ENCODE results near the gene UBR4. TPM values are rescaled to one million over a fixed set of nuclear protein-coding genes. Genes with fewer than 3 reads are reported as not detected.
A peak's percentile ranks its signal among the peaks of the same experiment; 100 is the strongest.

The UBR4 gene
- total RNA-seq, 1 experiment from 2014 or later, result 131 TPM

- no peak overlapping the region; a peak in 1 of 5 replicates for H3K4me3 Mint-ChIP-seq
- H3K27ac ChIP-seq (ENCODE audit: insufficient read length, low read depth, low read length), result no peak overlapping the region
- H3K27me3 ChIP-seq (ENCODE audit: insufficient read depth, low read length), result no peaks in the 10 kb centered on the region
- no peak overlapping the region for H3K18ac ChIP-seq (ENCODE audit: insufficient read length, low read depth, low read length)
- H3K9me3 Mint-ChIP-seq, result no peaks in the 10 kb centered on the region
- no CpG with 5 or more reads among the region's 5 CpGs for WGBS (ENCODE audit: extremely low coverage, insufficient read length, low lambda C conversion rate)
- H3K4me1 ChIP-seq (ENCODE audit: insufficient read depth, low read length), result no peaks in the 10 kb centered on the region
- no peak overlapping the region for H2AK5ac ChIP-seq (ENCODE audit: insufficient read length, low read length)
- no peak overlapping the region for H3K14ac ChIP-seq (ENCODE audit: insufficient read depth, low read length)
- no peak overlapping the region for H3K4ac ChIP-seq (ENCODE audit: low read depth, low read length)
- no peak for TF ChIP-seq CTCF (conservative IDR thresholded peaks at IDR 0.05)
- H3K27me3 Mint-ChIP-seq (ENCODE audit: low read depth), result no peaks in the 10 kb centered on the region
- no peaks in the 10 kb centered on the region for H3K79me1 ChIP-seq (ENCODE audit: insufficient read depth, low read depth, low read length, poor library complexity, severe bottlenecking)
- no peak overlapping the region for H3K4me2 ChIP-seq (ENCODE audit: insufficient read depth, insufficient read length, low read length)
- no peak overlapping the region for H3T11ph ChIP-seq (ENCODE audit: low read length)
- H2BK15ac ChIP-seq (ENCODE audit: low read depth, low read length), result no peak overlapping the region
- no peak overlapping the region for H4K91ac ChIP-seq (ENCODE audit: insufficient read length, low read depth, low read length)
- no peak overlapping the region for H2BK12ac ChIP-seq (ENCODE audit: insufficient read length, low read depth, low read length)
- H2BK5ac ChIP-seq (ENCODE audit: insufficient read length, low read length), result no peak overlapping the region
- no peak overlapping the region for H3K56ac ChIP-seq (ENCODE audit: insufficient read length, low read depth, low read length)
- no peak for DNase-seq
- no peak overlapping the region for H3K23ac ChIP-seq (ENCODE audit: insufficient read length, low read depth, low read length)
- H2BK20ac ChIP-seq (ENCODE audit: low read depth, low read length, poor library complexity, severe bottlenecking), result no peak overlapping the region
- no peak overlapping the region for H4K5ac ChIP-seq (ENCODE audit: insufficient read length, low read depth, low read length)
- peaks cover 3% of the 10 kb centered on the region for H4K20me1 ChIP-seq (ENCODE audit: control insufficient read depth, insufficient read depth, insufficient read length)
- H3K9me3 ChIP-seq (ENCODE audit: control insufficient read depth, low read depth, low read length), result no peaks in the 10 kb centered on the region
- no peak overlapping the region for H2AFZ ChIP-seq (ENCODE audit: low read length)
- H4K8ac ChIP-seq (replicated peaks; ENCODE audit: insufficient read length, low read depth, low read length), result no peak overlapping the region
- H3K79me2 ChIP-seq (ENCODE audit: insufficient read depth, low read length), result no peaks in the 10 kb centered on the region
- no peak overlapping the region for H2BK120ac ChIP-seq (ENCODE audit: low read depth, low read length, poor library complexity, severe bottlenecking)
- H3K4me1 Mint-ChIP-seq, result no peaks in the 10 kb centered on the region
- H3K27ac Mint-ChIP-seq, result peak overlapping the region in 1 of 3 experiments; percentile 6; a peak in 1 of 7 replicates
- H3K23me2 ChIP-seq (ENCODE audit: insufficient read length, low read depth, low read length, poor library complexity, severe bottlenecking), result no peaks in the 10 kb centered on the region
- peaks cover 34 to 85% (median 79%) of the 10 kb centered on the region in 3 experiments; a peak in 6 of 7 replicates for H3K36me3 Mint-ChIP-seq (ENCODE audit: insufficient read depth in 1 of 3, low read depth in 3 of 3)
- H3K9ac ChIP-seq (ENCODE audit: extremely low read depth, insufficient read length, low read length), result no peak overlapping the region
Observed at GRCh38 chr1:19178734-19179398, 31.2 kb downstream of the UBR4 start.
